Measurements from ENCODE around the gene DNAJC5.
A peak's percentile ranks its signal among the peaks of the same experiment; 100 is the strongest.

Gene DNAJC5

DNA sequence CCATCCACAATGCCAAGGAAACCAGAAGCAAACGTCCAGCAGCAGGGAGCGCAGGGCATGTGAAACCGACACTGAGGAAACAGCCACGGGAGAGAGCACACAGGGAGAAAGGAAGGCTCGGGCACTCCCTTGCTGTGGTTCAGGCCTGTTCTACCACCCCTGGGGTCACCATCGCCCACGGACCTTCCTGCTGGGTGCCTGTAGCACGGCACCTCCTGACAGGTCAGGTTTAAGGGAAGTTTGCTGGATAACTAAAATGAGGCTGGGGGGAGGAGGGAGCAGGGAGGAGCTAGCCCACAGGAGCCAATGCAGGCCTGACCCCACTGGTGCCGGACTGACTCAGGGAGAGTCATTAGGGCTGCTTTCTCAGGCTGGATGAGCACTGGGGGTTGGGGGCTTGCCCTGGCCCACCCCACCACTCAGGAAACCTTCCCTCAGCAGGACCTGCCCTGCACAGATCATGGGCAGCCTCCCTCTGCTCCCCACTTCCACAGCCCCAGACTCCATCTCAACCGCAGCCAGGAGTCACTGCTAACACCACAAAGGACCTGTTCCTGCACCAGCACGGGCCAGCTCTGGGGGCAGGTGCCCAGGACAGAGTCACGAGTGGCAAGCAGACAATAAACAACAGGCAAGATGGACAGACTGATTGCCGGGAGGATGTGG lies 59.0 kb downstream of the DNAJC5 start:
- Histone ChIP-seq H3K9me3 (ENCODE audit: control insufficient read depth in 2 of 2, low read length in 2 of 2) (no peaks in the 10 kb centered on the region), H3K27ac (ENCODE audit: low read depth in 2 of 2, low read length in 2 of 2) (peak overlapping the region in 1 of 2 donors; percentile 16), H3K27me3 (ENCODE audit: control insufficient read depth in 2 of 2, insufficient read depth in 2 of 2, low read length in 2 of 2) (no peaks in the 10 kb centered on the region), H3K36me3 (ENCODE audit: control insufficient read depth in 2 of 2, insufficient read depth in 2 of 2, low read length in 2 of 2) (peaks cover 0 to 5% of the 10 kb centered on the region in 2 donors), H3K4me1 (ENCODE audit: control insufficient read depth in 2 of 2, insufficient read depth in 2 of 2, low read length in 2 of 2) (peaks cover 57 to 67% of the 10 kb centered on the region in 2 donors), H3K9ac (ENCODE audit: low read depth in 1 of 2, low read length in 2 of 2) (peak overlapping the region in 1 of 2 donors; percentile 19), H3K4me3 (ENCODE audit: low read length in 2 of 2) (peak overlapping the region; percentile 13 to 31)

DNA sequence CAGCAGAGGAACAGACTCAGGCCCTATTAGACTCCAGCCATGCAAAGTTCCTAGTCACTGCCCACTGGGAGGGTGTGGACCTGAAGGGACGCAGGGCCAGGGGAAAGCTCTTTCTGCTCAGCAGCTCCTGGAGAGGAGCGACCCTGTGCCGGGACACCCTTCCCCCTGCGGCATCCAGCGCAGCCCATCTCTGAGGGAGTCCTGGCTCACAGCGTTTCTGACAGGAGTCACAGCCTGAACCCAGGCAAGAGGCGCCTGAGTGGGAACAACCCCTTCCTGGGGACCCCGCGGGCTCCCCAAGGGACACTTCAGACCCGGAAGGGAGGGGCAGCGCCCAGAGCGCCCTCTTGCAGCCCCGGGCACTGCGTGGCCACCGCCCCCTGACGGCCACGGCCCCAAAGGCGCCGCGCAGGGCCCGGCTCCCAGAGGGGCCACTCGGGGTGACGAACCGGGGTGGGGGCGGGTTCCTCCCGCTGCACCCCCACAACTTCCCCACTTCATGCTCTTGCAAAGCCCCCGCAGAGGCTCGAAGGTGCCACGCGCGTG lies 60.4 kb downstream of the DNAJC5 start:
- peaks cover 44 to 52% of the 10 kb centered on the region in 2 donors for H3K4me1 ChIP-seq (ENCODE audit: control insufficient read depth in 2 of 2, insufficient read depth in 2 of 2, low read length in 2 of 2)
- no peaks in the 10 kb centered on the region for H3K27me3 ChIP-seq (ENCODE audit: control insufficient read depth in 2 of 2, insufficient read depth in 2 of 2, low read length in 2 of 2)
- peaks cover 0 to 5% of the 10 kb centered on the region in 2 donors for H3K36me3 ChIP-seq (ENCODE audit: control insufficient read depth in 2 of 2, insufficient read depth in 2 of 2, low read length in 2 of 2)
- peak overlapping the region; percentile 81 to 92 for H3K4me3 ChIP-seq (ENCODE audit: low read length in 2 of 2)
- H3K27ac ChIP-seq (ENCODE audit: low read depth in 2 of 2, low read length in 2 of 2) = peak overlapping the region; percentile 90 to 93
- H3K9ac ChIP-seq (ENCODE audit: low read depth in 1 of 2, low read length in 2 of 2) = peak overlapping the region; percentile 87 to 96
- no peaks in the 10 kb centered on the region for H3K9me3 ChIP-seq (ENCODE audit: control insufficient read depth in 2 of 2, low read length in 2 of 2)

DNA sequence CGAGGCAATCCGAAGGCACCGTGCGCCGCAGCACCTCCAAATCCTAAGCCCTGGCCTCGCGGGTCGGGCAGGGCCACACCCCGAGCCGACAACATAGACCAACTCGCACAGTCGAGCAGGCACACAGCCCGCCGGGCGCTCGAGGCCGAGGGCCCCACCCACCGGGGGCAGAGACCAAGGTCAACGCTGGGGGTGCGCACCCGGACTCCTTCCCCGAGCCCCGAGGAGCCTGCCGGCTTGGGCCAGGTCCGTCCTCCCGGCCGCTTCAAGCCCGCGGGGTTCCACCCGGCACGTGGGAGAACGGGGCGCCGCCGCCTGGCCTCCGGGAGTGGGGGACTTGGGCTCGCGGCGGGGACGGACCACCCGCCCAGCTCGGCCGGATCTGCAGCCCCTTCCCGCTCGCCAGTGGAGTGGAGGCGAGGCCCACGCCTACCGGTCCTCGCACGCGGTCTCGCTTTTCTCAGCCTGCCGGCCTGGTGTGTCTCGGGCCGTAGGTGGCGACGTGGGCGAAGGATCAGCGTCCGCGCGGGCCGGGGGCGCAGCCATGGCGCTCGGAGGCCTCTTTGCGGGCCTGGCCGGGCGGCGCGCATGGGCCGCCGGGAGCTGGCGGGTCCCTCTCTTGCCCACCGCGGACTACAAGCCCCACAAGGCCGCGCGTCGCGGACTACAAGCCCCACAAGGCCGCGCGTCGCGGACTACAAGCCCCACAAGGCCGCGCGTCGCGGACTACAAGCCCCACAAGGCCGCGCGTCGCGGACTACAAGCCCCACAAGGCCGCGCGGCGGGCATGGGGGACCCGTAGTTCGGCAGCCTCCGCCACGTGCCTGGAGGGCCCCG lies 61.1 kb downstream of the DNAJC5 start, which contains the start of gene UCKL1:
UCKL1 (minus strand) TSS at position 590 of the 837 bp plus-strand sequence; CDS start at position 546, 44 bp downstream.
- no peaks in the 10 kb centered on the region for H3K27me3 ChIP-seq (ENCODE audit: control insufficient read depth in 2 of 2, insufficient read depth in 2 of 2, low read length in 2 of 2)
- no peaks in the 10 kb centered on the region for H3K9me3 ChIP-seq (ENCODE audit: control insufficient read depth in 2 of 2, low read length in 2 of 2)
- H3K36me3 ChIP-seq (ENCODE audit: control insufficient read depth in 2 of 2, insufficient read depth in 2 of 2, low read length in 2 of 2) = peaks cover 0 to 5% of the 10 kb centered on the region in 2 donors
- peaks cover 37 to 45% of the 10 kb centered on the region in 2 donors for H3K4me1 ChIP-seq (ENCODE audit: control insufficient read depth in 2 of 2, insufficient read depth in 2 of 2, low read length in 2 of 2)
- peak within 1 kb of the TSS; percentile 87 to 96 for H3K9ac ChIP-seq (ENCODE audit: low read depth in 1 of 2, low read length in 2 of 2)
- H3K27ac ChIP-seq (ENCODE audit: low read depth in 2 of 2, low read length in 2 of 2) = peak within 1 kb of the TSS; percentile 90 to 93
- peak within 1 kb of the TSS; percentile 81 to 92 for H3K4me3 ChIP-seq (ENCODE audit: low read length in 2 of 2)

DNA sequence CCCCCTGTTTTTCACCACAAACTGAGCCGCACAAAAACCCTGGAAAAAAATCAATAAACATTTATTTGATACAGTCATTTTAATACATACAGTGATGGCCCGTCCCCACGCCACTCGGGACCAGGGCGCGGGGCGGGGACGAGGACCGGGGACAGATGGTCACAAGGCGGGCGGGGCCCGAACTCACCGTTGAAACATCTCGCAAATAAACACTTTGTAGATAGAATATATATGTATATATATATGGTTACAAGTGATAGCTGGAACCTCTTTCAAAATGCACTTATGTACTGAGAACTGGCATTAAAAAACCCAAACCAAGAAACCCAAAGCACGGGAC lies 61.7 kb downstream of the DNAJC5 start:
- Histone ChIP-seq H3K27ac (ENCODE audit: low read depth in 2 of 2, low read length in 2 of 2) (peak overlapping the region; percentile 86 to 87), H3K36me3 (ENCODE audit: control insufficient read depth in 2 of 2, insufficient read depth in 2 of 2, low read length in 2 of 2) (peaks cover 0 to 9% of the 10 kb centered on the region in 2 donors), H3K4me3 (ENCODE audit: low read length in 2 of 2) (peak overlapping the region; percentile 60 to 71), H3K27me3 (ENCODE audit: control insufficient read depth in 2 of 2, insufficient read depth in 2 of 2, low read length in 2 of 2) (no peaks in the 10 kb centered on the region), H3K9me3 (ENCODE audit: control insufficient read depth in 2 of 2, low read length in 2 of 2) (no peaks in the 10 kb centered on the region), H3K4me1 (ENCODE audit: control insufficient read depth in 2 of 2, insufficient read depth in 2 of 2, low read length in 2 of 2) (peaks cover 33 to 41% of the 10 kb centered on the region in 2 donors), H3K9ac (ENCODE audit: low read depth in 1 of 2, low read length in 2 of 2) (peak overlapping the region; percentile 63)

DNA sequence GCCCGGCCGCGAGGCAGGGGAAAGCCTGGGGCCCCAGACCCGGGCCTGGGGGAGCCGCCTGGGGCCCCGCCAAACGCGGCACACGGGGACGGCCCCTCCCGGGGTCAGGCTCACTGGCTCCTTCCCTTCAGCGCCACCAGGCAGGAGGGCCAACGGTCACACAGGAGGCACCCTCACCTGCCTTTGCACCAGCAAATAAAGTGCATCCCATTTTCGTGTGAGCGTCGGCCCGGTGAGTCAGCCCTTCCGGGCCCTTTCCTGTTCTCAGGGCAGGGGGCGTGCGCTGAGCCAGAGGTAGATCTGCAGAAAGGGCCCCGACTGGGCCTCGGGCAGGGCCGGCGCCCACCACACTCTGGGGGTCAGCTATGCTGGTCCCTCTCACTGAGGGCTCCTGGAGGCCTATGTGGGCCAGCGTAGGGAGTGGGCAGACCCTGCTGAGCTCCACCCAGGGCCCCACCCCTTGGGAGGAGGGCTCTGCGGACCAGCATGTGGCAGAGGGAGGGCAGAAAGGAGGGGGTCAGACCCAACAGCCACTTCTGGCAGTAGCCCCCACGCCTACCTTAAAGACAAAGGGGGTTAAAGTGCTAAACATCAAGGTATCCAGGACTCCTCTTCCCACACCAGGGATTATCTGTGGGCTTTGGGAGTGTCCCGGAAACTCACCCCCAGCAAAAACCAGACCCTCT lies 62.2 kb downstream of the DNAJC5 start:
- Histone ChIP-seq H3K4me1 (ENCODE audit: control insufficient read depth in 2 of 2, insufficient read depth in 2 of 2, low read length in 2 of 2) (peaks cover 28 to 36% of the 10 kb centered on the region in 2 donors), H3K4me3 (ENCODE audit: low read length in 2 of 2) (peak overlapping the region; percentile 60 to 71), H3K9ac (ENCODE audit: low read depth in 1 of 2, low read length in 2 of 2) (peak overlapping the region; percentile 63), H3K9me3 (ENCODE audit: control insufficient read depth in 2 of 2, low read length in 2 of 2) (no peaks in the 10 kb centered on the region), H3K27me3 (ENCODE audit: control insufficient read depth in 2 of 2, insufficient read depth in 2 of 2, low read length in 2 of 2) (no peaks in the 10 kb centered on the region), H3K36me3 (ENCODE audit: control insufficient read depth in 2 of 2, insufficient read depth in 2 of 2, low read length in 2 of 2) (peaks cover 0 to 9% of the 10 kb centered on the region in 2 donors), H3K27ac (ENCODE audit: low read depth in 2 of 2, low read length in 2 of 2) (peak overlapping the region; percentile 86 to 87)

DNA sequence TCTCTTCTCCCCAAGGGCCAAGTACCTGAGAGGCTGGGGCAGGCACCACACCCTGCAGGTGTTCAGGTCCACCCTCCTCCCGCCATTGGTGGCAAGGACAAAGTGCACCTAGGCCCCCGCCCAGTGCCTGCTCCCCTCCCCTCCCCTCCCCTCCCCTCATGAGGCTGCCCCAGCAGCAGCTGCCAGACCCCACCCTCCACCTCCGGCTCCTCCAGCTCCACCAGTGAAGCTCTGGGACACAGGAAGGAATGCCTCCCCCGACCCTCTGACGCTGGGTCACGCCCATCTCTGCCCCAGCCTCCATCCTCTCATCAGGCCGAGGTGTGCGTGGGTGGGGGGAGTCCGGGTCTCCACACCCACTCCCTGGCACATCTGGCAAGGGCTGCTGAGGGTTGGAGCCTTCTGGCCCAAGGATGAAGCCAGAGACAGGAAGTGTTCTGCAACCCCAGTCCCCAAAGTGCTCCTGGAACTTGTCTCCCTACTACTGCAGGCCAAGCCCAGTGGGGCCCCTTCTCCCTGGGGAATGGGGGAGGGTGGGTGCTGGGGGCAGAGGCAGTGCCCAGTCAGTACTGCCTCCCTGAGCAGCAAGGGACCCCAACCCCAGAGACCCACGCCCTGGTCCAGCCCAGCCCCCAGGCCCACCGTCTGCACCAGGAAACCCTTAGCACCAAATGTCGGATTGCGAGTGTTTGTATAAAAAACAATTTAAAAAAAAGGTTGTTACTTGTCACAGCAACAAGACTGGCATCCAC lies 62.9 kb downstream of the DNAJC5 start:
- peak overlapping the region; percentile 86 to 87 for H3K27ac ChIP-seq (ENCODE audit: low read depth in 2 of 2, low read length in 2 of 2)
- H3K9ac ChIP-seq (ENCODE audit: low read depth in 1 of 2, low read length in 2 of 2) = peak overlapping the region; percentile 63
- peak overlapping the region; percentile 60 to 71 for H3K4me3 ChIP-seq (ENCODE audit: low read length in 2 of 2)

DNA sequence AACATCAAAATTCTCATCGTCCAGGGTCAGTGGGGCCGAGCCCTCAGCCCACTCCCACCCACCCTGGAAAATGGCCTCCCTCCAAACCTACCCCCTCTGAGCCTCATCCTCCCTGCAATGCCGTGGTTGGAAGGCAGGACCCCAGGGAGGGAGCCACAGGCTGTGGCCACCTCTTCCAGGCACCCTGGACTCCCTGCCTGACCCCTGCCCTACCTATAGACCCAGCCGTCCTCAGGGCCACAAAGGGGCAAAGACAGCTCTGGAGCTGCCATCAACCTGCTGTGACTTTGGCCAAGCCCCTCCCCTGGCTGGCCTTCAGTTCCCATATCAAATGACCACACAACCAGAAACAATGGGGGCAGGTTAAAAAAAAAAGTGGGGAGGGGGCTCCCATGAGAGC lies 63.5 kb downstream of the DNAJC5 start:
- Histone ChIP-seq H3K27ac (ENCODE audit: low read depth in 2 of 2, low read length in 2 of 2) (no peak overlapping the region), H3K36me3 (ENCODE audit: control insufficient read depth in 2 of 2, insufficient read depth in 2 of 2, low read length in 2 of 2) (peaks cover 0 to 6% of the 10 kb centered on the region in 2 donors), H3K4me3 (ENCODE audit: low read length in 2 of 2) (no peak overlapping the region), H3K9ac (ENCODE audit: low read depth in 1 of 2, low read length in 2 of 2) (no peak overlapping the region), H3K9me3 (ENCODE audit: control insufficient read depth in 2 of 2, low read length in 2 of 2) (no peaks in the 10 kb centered on the region), H3K27me3 (ENCODE audit: control insufficient read depth in 2 of 2, insufficient read depth in 2 of 2, low read length in 2 of 2) (no peaks in the 10 kb centered on the region), H3K4me1 (ENCODE audit: control insufficient read depth in 2 of 2, insufficient read depth in 2 of 2, low read length in 2 of 2) (peaks cover 22 to 29% of the 10 kb centered on the region in 2 donors)

More for the DNA sequence above, 62.9 kb downstream of the DNAJC5 start:
- Histone ChIP-seq H3K4me1 (ENCODE audit: control insufficient read depth in 2 of 2, insufficient read depth in 2 of 2, low read length in 2 of 2) (peaks cover 22 to 29% of the 10 kb centered on the region in 2 donors), H3K36me3 (ENCODE audit: control insufficient read depth in 2 of 2, insufficient read depth in 2 of 2, low read length in 2 of 2) (peaks cover 0 to 6% of the 10 kb centered on the region in 2 donors), H3K27me3 (ENCODE audit: control insufficient read depth in 2 of 2, insufficient read depth in 2 of 2, low read length in 2 of 2) (no peaks in the 10 kb centered on the region), H3K9me3 (ENCODE audit: control insufficient read depth in 2 of 2, low read length in 2 of 2) (no peaks in the 10 kb centered on the region)

DNA sequence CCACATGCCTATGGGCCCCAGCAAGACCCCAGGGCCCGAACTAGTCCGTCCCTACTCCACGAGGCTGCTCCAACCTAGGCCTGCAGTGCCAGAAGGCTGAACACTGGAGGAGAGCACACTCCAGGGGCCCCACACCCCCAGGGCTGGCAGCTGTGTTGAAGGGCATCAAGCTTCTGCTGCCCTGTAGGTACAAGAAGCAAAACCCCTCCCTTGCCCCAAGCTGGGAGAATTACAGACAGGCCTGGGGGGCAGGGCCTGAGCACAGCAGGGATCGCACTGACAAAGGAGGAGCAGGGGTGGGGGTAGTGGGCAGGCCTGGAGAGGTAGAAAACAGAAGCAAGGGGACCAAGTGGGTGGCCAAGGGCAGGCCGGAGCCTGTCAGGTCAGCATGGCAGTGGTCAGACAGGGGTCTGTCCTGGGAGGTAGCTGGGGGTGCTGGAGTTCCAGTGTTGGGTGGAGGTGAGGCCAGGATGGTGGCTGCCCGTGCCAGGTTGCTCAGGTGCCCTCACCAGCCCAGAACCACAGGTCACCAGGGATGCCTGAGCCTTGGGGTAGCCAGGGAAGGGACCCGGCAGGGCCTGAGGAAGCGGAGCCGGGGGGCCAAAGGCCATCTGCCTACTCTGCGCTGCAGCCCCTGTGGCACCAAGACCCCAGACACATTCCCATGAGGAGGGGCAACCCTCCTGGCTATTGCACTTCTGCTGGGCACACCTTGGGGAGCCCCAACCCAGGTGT lies 64.2 kb downstream of the DNAJC5 start:
- Histone ChIP-seq H3K4me1 (ENCODE audit: control insufficient read depth in 2 of 2, insufficient read depth in 2 of 2, low read length in 2 of 2) (peaks cover 16 to 23% of the 10 kb centered on the region in 2 donors), H3K27me3 (ENCODE audit: control insufficient read depth in 2 of 2, insufficient read depth in 2 of 2, low read length in 2 of 2) (no peaks in the 10 kb centered on the region), H3K36me3 (ENCODE audit: control insufficient read depth in 2 of 2, insufficient read depth in 2 of 2, low read length in 2 of 2) (peaks cover 0 to 6% of the 10 kb centered on the region in 2 donors), H3K9me3 (ENCODE audit: control insufficient read depth in 2 of 2, low read length in 2 of 2) (no peaks in the 10 kb centered on the region), H3K27ac (ENCODE audit: low read depth in 2 of 2, low read length in 2 of 2) (no peak overlapping the region), H3K9ac (ENCODE audit: low read depth in 1 of 2, low read length in 2 of 2) (no peak overlapping the region), H3K4me3 (ENCODE audit: low read length in 2 of 2) (no peak overlapping the region)

DNA sequence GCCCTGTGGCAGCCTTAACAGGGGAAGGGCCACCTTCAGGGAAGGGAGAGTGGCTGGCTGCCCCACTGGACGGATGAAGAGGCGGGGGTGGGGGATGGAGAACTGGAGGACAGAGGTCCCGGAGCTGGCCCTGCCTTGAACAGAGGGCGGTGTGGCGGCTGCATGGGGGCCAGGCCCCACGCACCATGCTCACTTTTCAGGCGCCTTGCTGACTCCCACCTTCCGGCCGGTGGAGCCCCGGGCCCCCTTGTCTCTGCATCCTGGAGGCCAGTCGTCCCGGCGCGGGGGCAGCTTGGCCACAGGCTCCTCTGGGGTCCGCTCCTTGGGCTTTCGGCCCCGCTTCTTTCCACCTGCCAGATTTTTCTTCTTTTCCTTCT lies 64.8 kb downstream of the DNAJC5 start:
- Histone ChIP-seq H3K9me3 (ENCODE audit: control insufficient read depth in 2 of 2, low read length in 2 of 2) (no peaks in the 10 kb centered on the region), H3K9ac (ENCODE audit: low read depth in 1 of 2, low read length in 2 of 2) (no peak overlapping the region), H3K27ac (ENCODE audit: low read depth in 2 of 2, low read length in 2 of 2) (no peak overlapping the region), H3K36me3 (ENCODE audit: control insufficient read depth in 2 of 2, insufficient read depth in 2 of 2, low read length in 2 of 2) (peaks cover 0 to 4% of the 10 kb centered on the region in 2 donors), H3K4me3 (ENCODE audit: low read length in 2 of 2) (no peak overlapping the region), H3K27me3 (ENCODE audit: control insufficient read depth in 2 of 2, insufficient read depth in 2 of 2, low read length in 2 of 2) (no peaks in the 10 kb centered on the region), H3K4me1 (ENCODE audit: control insufficient read depth in 2 of 2, insufficient read depth in 2 of 2, low read length in 2 of 2) (peaks cover 11 to 17% of the 10 kb centered on the region in 2 donors)

All from mucosa of rectum (tissue), 2 donors.